T follicular helper cell (primary cell): Measurements from ENCODE around the gene SELENOF.
A peak's percentile ranks its signal among the peaks of the same experiment; 100 is the strongest.

Source experiments
- DNase-seq: peaks from one replicate; pipeline ENCODE4 v3.0.0-alpha.2; 2020; ENCODE audit warnings: low read depth
- total RNA-seq, 2 experiments: gene quantifications; one replicate each; lab custom pipeline; 2026; lab: John Stamatoyannopoulos, UW

SELENOF gene
- total RNA-seq: 126 to 169 reads per million in 2 experiments

GRCh38 chr1:86913896-86914600 is at the start of gene SELENOF:
TSS of gene SELENOF (minus strand) at chr1:86914126. CDS start at chr1:86914111, 15 bp downstream.
- peak; percentile 98 for DNase-seq

GRCh38 chr1:86960548-86960947 is 46.6 kb upstream of the SELENOF start:
- DNase-seq: no peak

GRCh38 chr1:86957221-86957620 is 43.3 kb upstream of the SELENOF start:
- no peak for DNase-seq

- DNase-seq: no peak
These were observed 42.3 kb upstream of the SELENOF start for GRCh38 chr1:86956221-86956620.

- DNase-seq: no peak
These were observed 41.8 kb upstream of the SELENOF start for GRCh38 chr1:86955678-86956077.

GRCh38 chr1:86953167-86953566 is 39.2 kb upstream of the SELENOF start:
- no peak for DNase-seq

GRCh38 chr1:86951430-86951829 is 37.5 kb upstream of the SELENOF start:
- no peak for DNase-seq

- DNase-seq: no peak
These were observed 36.9 kb upstream of the SELENOF start for GRCh38 chr1:86950712-86951419.

GRCh38 chr1:86948212-86948611 is 34.3 kb upstream of the SELENOF start:
- no peak for DNase-seq

GRCh38 chr1:86942743-86943142 is 28.8 kb upstream of the SELENOF start:
- no peak for DNase-seq

- DNase-seq: no peak
These were observed 28.1 kb upstream of the SELENOF start for GRCh38 chr1:86942042-86942441.

- DNase-seq: no peak
These were observed 26.7 kb upstream of the SELENOF start for GRCh38 chr1:86940599-86940998.

- DNase-seq: no peak
These were observed 25.5 kb upstream of the SELENOF start for GRCh38 chr1:86939406-86939805.

- no peak for DNase-seq
These were observed 24.9 kb upstream of the SELENOF start for GRCh38 chr1:86938855-86939254.

- DNase-seq: no peak
These were observed 24.5 kb upstream of the SELENOF start for GRCh38 chr1:86938450-86938849.

GRCh38 chr1:86933562-86934377 is 19.8 kb upstream of the SELENOF start:
- DNase-seq: no peak

GRCh38 chr1:86933051-86933450 is 19.1 kb upstream of the SELENOF start:
- DNase-seq: no peak

GRCh38 chr1:86928819-86929218 is 14.9 kb upstream of the SELENOF start:
- no peak for DNase-seq

- DNase-seq: no peak
These were observed 13.0 kb upstream of the SELENOF start for GRCh38 chr1:86926883-86927282.

- DNase-seq: no peak
These were observed 11.8 kb upstream of the SELENOF start for GRCh38 chr1:86925742-86926141.

GRCh38 chr1:86924324-86924960 is 10.5 kb upstream of the SELENOF start:
- no peak for DNase-seq

- DNase-seq: no peak
These were observed 8.5 kb upstream of the SELENOF start for GRCh38 chr1:86922445-86922844.
